Measurements from ENCODE around the gene HAVCR1. TPM values are rescaled to one million over a fixed set of nuclear protein-coding genes. Genes with fewer than 3 reads are reported as not detected.
"Not testable (repeated sequence)": the region's sequence is repeated elsewhere in the genome, so short reads cannot be mapped to it uniquely, and the experiment has no call there.

Gene HAVCR1
- total and polyA plus RNA-seq, 11 donors, result 0.18 to 0.56 TPM; not detected in 9

GRCh38 chr5:157030692-157031091 lies 28.2 kb downstream of the HAVCR1 start:
- intact Hi-C loops (cut with DNase I), result no loop called here
- 55 to 62% (median 57%) methylated on average over 3 of the region's 3 CpGs for WGBS, 4 donors
- Histone ChIP-seq H3K4me3 (no peak overlapping the region), H3K36me3 (no peaks in the 10 kb centered on the region), H3K9me3 (no peaks in the 10 kb centered on the region), H3K27me3 (peaks cover 0 to 3% (median 0%) of the 10 kb centered on the region in 9 donors), H3K27ac (no peak overlapping the region), H3K4me1 (no peaks in the 10 kb centered on the region)
- DNase-seq (no peak), ATAC-seq (no peak)
- TF ChIP-seq, protein P1, sequence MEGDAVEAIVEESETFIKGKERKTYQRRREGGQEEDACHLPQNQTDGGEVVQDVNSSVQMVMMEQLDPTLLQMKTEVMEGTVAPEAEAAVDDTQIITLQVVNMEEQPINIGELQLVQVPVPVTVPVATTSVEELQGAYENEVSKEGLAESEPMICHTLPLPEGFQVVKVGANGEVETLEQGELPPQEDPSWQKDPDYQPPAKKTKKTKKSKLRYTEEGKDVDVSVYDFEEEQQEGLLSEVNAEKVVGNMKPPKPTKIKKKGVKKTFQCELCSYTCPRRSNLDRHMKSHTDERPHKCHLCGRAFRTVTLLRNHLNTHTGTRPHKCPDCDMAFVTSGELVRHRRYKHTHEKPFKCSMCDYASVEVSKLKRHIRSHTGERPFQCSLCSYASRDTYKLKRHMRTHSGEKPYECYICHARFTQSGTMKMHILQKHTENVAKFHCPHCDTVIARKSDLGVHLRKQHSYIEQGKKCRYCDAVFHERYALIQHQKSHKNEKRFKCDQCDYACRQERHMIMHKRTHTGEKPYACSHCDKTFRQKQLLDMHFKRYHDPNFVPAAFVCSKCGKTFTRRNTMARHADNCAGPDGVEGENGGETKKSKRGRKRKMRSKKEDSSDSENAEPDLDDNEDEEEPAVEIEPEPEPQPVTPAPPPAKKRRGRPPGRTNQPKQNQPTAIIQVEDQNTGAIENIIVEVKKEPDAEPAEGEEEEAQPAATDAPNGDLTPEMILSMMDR (IDR thresholded peaks at IDR 0.05), result no peak
- no peak for TF ChIP-seq POLR2A (IDR thresholded peaks at IDR 0.05)

DNA sequence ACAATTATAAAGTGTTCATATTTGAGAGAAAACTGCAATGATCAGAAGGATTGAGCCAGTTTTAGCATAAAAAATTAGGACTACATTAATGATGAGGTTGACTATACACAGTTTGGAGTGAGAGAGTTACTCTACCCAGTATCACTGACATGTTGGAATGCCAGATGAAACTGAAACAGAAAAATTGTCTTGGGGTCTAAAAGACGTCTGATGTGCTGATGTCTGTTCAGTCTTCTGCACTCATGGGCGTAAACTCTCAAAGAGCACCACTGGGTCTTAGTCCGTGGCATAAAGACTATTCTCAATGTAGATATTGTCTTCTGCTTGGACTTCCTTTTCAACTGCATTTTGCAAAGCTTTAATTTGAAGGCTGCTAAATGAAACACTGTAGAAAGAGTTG lies 29.5 kb downstream of the HAVCR1 start:
- no peaks in the 10 kb centered on the region for H3K4me1 ChIP-seq
- H3K9me3 ChIP-seq, result no peaks in the 10 kb centered on the region
- 66 to 78% (median 76%) methylated on average over 3 of the region's 3 CpGs for WGBS, 4 donors
- intact Hi-C loops (cut with DNase I), result no loop called here
- DNase-seq (no peak), ATAC-seq (no peak)
- H3K27me3 ChIP-seq, result peaks cover 0 to 3% (median 0%) of the 10 kb centered on the region in 9 donors
- H3K36me3 ChIP-seq, result no peaks in the 10 kb centered on the region
- no peak overlapping the region for H3K4me3 ChIP-seq
- TF ChIP-seq, protein P1 (IDR thresholded peaks at IDR 0.05), result no peak
- TF ChIP-seq POLR2A (IDR thresholded peaks at IDR 0.05), result no peak
- no peak overlapping the region for H3K27ac ChIP-seq

DNA sequence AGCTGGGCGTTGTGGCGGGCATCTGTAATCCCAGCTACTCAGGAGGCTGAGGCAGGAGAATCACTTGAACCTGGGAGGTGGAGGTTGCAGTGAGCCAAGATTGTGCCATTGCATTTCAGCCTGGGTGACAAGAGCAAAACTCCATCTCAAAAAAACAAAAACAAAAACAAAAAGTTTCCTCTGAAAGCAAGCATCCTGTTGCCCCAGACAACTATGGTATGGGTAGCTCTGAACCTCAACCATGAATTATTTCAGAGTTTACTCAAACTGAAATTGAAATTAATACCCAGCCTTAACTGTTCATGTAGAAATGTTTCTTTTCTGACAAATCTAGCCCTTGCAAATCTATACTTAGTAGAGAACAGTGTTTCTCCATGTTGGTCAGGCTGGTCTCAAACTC lies 31.3 kb downstream of the HAVCR1 start:
- DNase-seq; ATAC-seq; H3K4me3 ChIP-seq; H3K4me1 ChIP-seq; H3K27me3 ChIP-seq; H3K27ac ChIP-seq; H3K36me3 ChIP-seq; intact Hi-C loops (cut with DNase I); H3K9me3 ChIP-seq: not testable (repeated sequence)
- WGBS, 4 donors, result 88 to 93% (median 89%) methylated on average over 2 of the region's 2 CpGs

DNA sequence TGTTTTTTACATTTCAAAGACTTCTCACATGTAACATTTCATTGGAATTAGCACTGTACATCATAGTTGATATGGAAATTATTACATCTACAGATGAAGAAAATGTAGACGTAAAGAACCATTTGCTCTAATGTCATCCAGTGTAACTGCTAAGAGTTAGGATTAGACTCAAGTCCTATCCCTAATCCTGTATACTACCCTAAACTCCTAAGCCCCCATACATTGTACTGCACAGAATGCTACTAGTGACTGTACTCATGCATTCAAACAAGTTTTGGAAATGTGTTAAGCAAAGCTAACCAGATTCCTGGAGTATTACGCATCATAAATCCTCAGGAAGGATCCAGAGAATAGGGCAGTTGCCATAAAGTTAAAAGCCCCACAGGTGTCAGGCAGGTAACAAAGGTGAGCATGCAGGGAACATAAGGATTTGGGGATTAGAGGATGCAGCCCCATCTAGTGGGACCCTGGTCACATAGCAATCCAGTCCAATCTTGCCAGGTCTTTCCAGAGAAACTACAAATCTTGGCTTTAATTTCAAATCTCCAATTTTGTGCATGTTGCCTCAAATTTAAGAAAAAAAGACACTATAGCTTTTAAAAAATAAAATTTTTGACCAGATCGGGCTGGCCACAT lies 32.0 kb downstream of the HAVCR1 start:
- H3K9me3 ChIP-seq, result no peaks in the 10 kb centered on the region
- intact Hi-C loops (cut with DNase I), result no loop called here
- no peak for ATAC-seq
- no peaks in the 10 kb centered on the region for H3K4me1 ChIP-seq
- H3K27ac ChIP-seq, result no peak overlapping the region
- H3K27me3 ChIP-seq, result no peaks in the 10 kb centered on the region
- WGBS, 4 donors, result 59 to 73% (median 69%) methylated on average over 3 of the region's 3 CpGs
- TF ChIP-seq, protein P1 (IDR thresholded peaks at IDR 0.05), result peak in 10 of 12 donors; percentile 11 to 44 (median 30)
- TF ChIP-seq POLR2A (IDR thresholded peaks at IDR 0.05), result no peak
- no peaks in the 10 kb centered on the region for H3K36me3 ChIP-seq
- H3K4me3 ChIP-seq, result no peak overlapping the region
- DNase-seq, result no peak
